Ishikawa (cell line): ENCODE data around the gene MYL4.

ENCODE experiments used
- REST ChIP-seq: IDR thresholded peaks from 2 replicates; pipeline ENCODE4 v1.6.1; 2012; ENCODE audit warnings: low read depth, mild to moderate bottlenecking
- TCF12 ChIP-seq: IDR thresholded peaks from 2 replicates; pipeline ENCODE4 v1.6.1; 2012; ENCODE audit warnings: low read depth
- YY1 ChIP-seq: IDR thresholded peaks from 2 replicates; pipeline ENCODE4 v1.6.1; 2012; ENCODE audit warnings: low read depth
- ZBTB7A ChIP-seq: IDR thresholded peaks from 2 replicates; pipeline ENCODE4 v1.6.1; 2012; ENCODE audit warnings: low read depth

GRCh38 chr17:47221154-47221553, 12.0 kb downstream of the MYL4 start:
- no peak for TF ChIP-seq REST
- no peak for TF ChIP-seq TCF12
- no peak for TF ChIP-seq YY1
- TF ChIP-seq ZBTB7A, result no peak
